Epidermal melanocyte (primary cell): ENCODE measurements around the gene CLEC4M.
"Not testable (repeated sequence)": the region's sequence is repeated elsewhere in the genome, so short reads cannot be mapped to it uniquely, and the experiment has no call there.

Experiments
- DNase-seq: peaks from one replicate; pipeline ENCODE4 v3.0.0; 2011; ENCODE audit warnings: low spot score; ENCODE audit not compliant: insufficient read length

The CLEC4M gene

DNA sequence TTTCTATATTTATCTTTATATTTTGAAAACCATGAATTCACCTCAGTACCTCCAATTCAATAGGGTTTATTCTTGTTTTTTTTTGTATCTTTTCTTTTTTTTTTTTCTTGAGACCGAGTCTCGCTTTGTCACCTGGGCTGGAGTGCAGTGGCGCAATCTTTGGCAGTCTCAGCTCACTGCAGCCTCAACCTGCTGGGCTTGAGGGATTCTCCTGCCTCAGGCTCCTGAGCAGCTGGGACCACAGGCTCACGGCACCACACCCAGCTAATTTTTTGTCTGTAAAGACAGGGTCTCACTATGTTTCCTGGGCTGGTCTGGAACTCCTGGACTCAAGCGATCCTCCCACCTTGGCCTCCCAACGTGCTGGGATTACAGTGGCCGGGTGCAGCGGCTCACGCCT lies 43.8 kb downstream of the CLEC4M start:
- no peak for DNase-seq

DNA sequence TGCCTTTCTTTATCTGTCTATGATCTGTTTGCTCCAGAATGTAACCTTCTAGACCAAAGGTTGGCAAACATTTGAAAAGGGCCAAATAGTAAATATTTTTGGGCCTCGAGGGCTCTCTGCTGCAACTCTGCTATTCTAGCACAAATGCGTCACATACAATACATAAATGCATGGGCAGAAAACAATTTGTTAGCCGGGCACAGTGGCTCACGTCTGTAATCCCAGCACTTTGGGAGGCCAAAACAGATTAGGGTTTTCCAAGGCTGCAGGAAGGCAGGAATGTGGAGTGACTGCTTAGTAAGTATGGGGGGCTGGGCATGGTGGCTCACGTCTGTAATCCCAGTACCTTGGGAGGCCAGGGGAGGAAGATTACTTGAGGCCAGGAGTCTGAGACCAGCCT lies 45.1 kb downstream of the CLEC4M start:
- no peak for DNase-seq

DNA sequence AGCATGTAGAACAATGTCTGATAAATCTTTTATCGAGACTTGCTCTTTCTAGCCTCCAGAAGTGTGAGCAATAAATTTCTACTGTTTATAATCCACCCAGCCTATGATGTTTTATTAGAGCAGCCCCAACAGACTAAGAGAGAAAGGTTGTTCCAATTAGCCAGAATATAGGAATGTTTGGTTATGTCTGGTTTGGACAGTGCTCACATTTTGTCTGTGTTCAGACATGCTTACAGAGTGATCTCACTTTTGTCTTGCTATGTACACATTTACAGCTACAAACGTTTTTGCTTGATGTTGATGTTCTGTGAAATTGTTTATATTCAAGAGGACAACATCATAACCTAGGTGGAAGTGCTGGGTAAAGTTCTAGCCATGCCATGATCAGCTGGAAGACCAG lies 48.9 kb downstream of the CLEC4M start:
- DNase-seq, result no peak

DNA sequence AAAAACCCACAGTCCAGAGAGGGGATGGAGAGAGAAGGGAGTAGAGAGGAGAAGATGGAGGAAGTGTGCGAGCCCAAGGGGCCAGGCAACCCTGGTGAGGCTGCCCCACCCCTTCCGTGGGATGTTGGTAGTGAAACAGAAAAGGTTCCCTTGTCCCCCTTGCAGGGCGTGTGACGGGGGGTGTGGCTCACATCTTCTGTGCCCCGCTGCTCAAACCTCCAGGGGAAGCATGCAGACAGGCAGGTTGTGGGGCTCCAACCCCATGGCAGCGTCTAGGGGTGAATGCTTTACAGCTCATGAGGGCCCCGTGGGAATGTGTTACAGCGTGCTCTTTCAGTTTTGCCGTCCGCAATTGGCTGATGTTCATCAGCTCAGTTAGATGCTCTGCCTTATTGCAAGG lies 52.3 kb downstream of the CLEC4M start:
- no peak for DNase-seq

DNA sequence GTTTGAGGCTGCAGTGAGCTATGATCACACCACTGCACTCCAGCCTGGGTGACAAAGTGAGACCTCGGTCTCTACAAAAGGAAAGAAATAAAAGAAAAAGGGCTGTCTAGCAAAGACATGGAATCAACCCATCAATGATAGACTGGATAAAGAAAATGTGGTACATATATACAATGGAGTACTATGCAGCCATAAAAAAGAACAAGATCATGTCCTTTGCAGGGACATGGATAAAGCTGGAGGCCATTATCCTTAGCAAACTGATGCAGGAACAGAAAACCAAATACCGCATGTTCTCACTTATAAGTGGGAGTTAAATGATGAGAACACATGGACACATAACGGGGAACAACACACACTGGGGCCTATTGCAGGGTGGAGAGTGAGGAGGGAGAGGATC lies 53.0 kb downstream of the CLEC4M start:
- not testable (repeated sequence) for DNase-seq

DNA sequence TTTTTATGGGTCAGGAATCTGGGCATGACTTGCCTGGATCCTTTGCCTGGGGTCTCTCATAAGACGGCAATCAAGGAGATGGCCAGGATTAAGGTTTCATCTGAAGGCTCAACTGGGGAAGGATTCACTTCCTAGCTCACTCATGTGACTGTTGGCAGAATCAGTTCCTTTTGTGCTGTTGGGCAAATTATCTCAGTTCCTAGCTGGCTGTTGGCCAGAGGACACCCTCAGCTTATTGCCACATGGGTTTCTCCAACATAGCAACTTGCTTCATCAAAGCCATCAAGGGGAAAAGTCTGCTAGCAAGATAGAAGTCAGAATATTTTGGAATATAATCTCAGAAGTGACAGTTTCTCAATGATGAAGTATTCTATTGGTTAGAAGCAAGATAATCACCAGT lies 54.8 kb downstream of the CLEC4M start:
- no peak for DNase-seq

DNA sequence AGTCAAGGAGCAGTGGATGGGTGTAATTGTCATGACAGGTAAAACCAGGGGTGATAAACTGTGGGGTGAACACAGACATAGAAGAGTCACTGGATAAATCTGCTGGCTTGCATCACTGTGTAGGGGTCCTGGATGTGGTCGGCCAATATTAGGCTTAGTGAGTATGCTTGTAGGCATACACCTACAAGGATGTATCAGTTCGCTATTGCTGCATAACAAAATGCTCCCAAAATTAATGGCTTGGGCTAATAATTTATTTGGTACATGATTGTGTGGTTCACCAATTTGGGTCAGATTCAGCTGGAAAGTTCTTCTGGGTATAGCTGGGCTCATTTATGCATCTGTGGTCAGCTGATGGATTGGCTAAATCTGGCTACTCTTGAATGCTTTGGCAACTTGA lies 55.8 kb downstream of the CLEC4M start:
- DNase-seq, result no peak
